H1 (cell line): ENCODE measurements around the gene TVP23B.
"Not testable (repeated sequence)": the region's sequence is repeated elsewhere in the genome, so short reads cannot be mapped to it uniquely, and the experiment has no call there.

Source experiments
- CTCF ChIP-seq, 3 experiments: IDR thresholded peaks; 1 replicate in 2 of 3; 2 replicates in 1 of 3; pipeline versions ENCODE4 v1.5.1 to v1.6.1; 2011; ENCODE audit warnings: low read length in 3 of 3, mild to moderate bottlenecking in 3 of 3, inconsistent platforms in 2 of 3, low read depth in 1 of 3, moderate library complexity in 1 of 3; ENCODE audit not compliant: insufficient read depth in 1 of 3; ENCODE audit errors: control extremely low read depth in 1 of 3
- E2F6 ChIP-seq: IDR thresholded peaks from 2 replicates; pipeline ENCODE4 v1.6.1; 2012; ENCODE audit warnings: inconsistent platforms
- EGR1 ChIP-seq: IDR thresholded peaks from 2 replicates; pipeline ENCODE4 v1.6.1; 2011; ENCODE audit warnings: low read depth, low read length, borderline replicate concordance
- NRF1 ChIP-seq: IDR thresholded peaks from 2 replicates; pipeline ENCODE4 v1.6.1; 2011; ENCODE audit warnings: mild to moderate bottlenecking, low read depth, low read length, improper control_type of control experiment
- POLR2A ChIP-seq, 2 experiments: IDR thresholded peaks; 1 replicate in 1 of 2; 2 replicates in 1 of 2; pipeline ENCODE4 v1.6.1; 2011; ENCODE audit warnings: low read depth in 2 of 2, low read length in 2 of 2, mild to moderate bottlenecking in 2 of 2; ENCODE audit errors: control extremely low read depth in 1 of 2
- RAD21 ChIP-seq, 2 experiments: IDR thresholded peaks in 1 of 2; conservative IDR thresholded peaks in 1 of 2; 2 replicates each; pipeline ENCODE4 v1.6.1; 2011; ENCODE audit warnings: low read depth in 2 of 2, low read length in 2 of 2, improper control_type of control experiment in 1 of 2, inconsistent platforms in 1 of 2, mild to moderate bottlenecking in 1 of 2, moderate library complexity in 1 of 2
- SIN3A ChIP-seq, 2 experiments: IDR thresholded peaks in 1 of 2; conservative IDR thresholded peaks in 1 of 2; 2 replicates each; pipeline ENCODE4 v1.6.1; 2011 to 2012; ENCODE audit warnings: low read length in 2 of 2, improper control_type of control experiment in 1 of 2, low read depth in 1 of 2, mild to moderate bottlenecking in 1 of 2
- TBP ChIP-seq: IDR thresholded peaks from 2 replicates; pipeline ENCODE4 v1.6.1; 2011; ENCODE audit warnings: low read depth, low read length, improper control_type of control experiment
- TEAD4 ChIP-seq: IDR thresholded peaks from 2 replicates; pipeline ENCODE4 v1.6.1; 2012; ENCODE audit warnings: low read depth, low read length, inconsistent platforms, mixed read lengths
- YY1 ChIP-seq: IDR thresholded peaks from 2 replicates; pipeline ENCODE4 v1.6.1; 2011; ENCODE audit warnings: low read depth, mild to moderate bottlenecking, low read length

GRCh38 chr17:18780991-18781718, at the start of gene TVP23B:
- TF ChIP-seq TBP (peak; percentile 88), POLR2A (IDR thresholded peaks at IDR 0.05; ENCODE audit: control extremely low read depth in 1 of 2, low read depth in 2 of 2, low read length in 2 of 2) (peak; percentile 77; a peak in 2 of 3 replicates), YY1 (peak; percentile 90), EGR1 (peak; percentile 57; the same call in 1 of the 2 replicates)
- TF ChIP-seq SIN3A (conservative IDR thresholded peaks at IDR 0.05 in 1 of 2, IDR thresholded peaks at IDR 0.05 in 1 of 2; ENCODE audit: low read depth in 1 of 2, low read length in 2 of 2); CTCF (IDR thresholded peaks at IDR 0.05; ENCODE audit: control extremely low read depth in 1 of 3, insufficient read depth in 1 of 3, low read depth in 1 of 3, low read length in 3 of 3); NRF1; E2F6; RAD21 (IDR thresholded peaks at IDR 0.05 in 1 of 2, conservative IDR thresholded peaks at IDR 0.05 in 1 of 2; ENCODE audit: low read depth in 2 of 2, low read length in 2 of 2); TEAD4: not testable (repeated sequence)
